Fibroblast of villous mesenchyme (primary cell): ENCODE measurements around the gene SRGAP2C. TPM values are rescaled to one million over a fixed set of nuclear protein-coding genes. Genes with fewer than 3 reads are reported as not detected.
"Not testable (repeated sequence)": the region's sequence is repeated elsewhere in the genome, so short reads cannot be mapped to it uniquely, and the experiment has no call there.

Experiments
- DNase-seq: peaks from one replicate; pipeline ENCODE4 v3.0.0-alpha.2; 2010; ENCODE audit warnings: low read depth
- H3K4me3 ChIP-seq: 2 replicates; pipeline ENCODE4 v1.5.1; 2011; ENCODE audit warnings: low read depth, mild to moderate bottlenecking, low read length
- CTCF ChIP-seq: IDR thresholded peaks from 2 replicates; pipeline ENCODE4 v1.5.1; 2012; ENCODE audit warnings: low read depth, mild to moderate bottlenecking, low read length; ENCODE audit not compliant: insufficient read depth
- total RNA-seq: library from RNA; depleted of rRNA; stranded (reverse); fragments of >200 nt; gene quantifications from 2 replicates; pipeline ENCODE4 v1.2.3, GENCODE V29; 2012

Gene SRGAP2C
- total RNA-seq, 1 donor: 15.1 TPM

GRCh38 chr1:121389895-121390560, 205.3 kb downstream of the SRGAP2C start:
- DNase-seq, H3K4me3 ChIP-seq: not testable (repeated sequence)

- not testable (repeated sequence) for DNase-seq, H3K4me3 ChIP-seq
These were observed 207.4 kb downstream of the SRGAP2C start for GRCh38 chr1:121392130-121392529.

GRCh38 chr1:121395718-121396201, 211.0 kb downstream of the SRGAP2C start:
- peak; percentile 16 for DNase-seq
- peak overlapping the region; percentile 63 for H3K4me3 ChIP-seq

GRCh38 chr1:121396335-121397081, 211.7 kb downstream of the SRGAP2C start:
- H3K4me3 ChIP-seq: peak overlapping the region; percentile 63
- peak; percentile 8 for DNase-seq

GRCh38 chr1:121397101-121397500, 212.3 kb downstream of the SRGAP2C start:
- not testable (repeated sequence) for DNase-seq
- H3K4me3 ChIP-seq: peak overlapping the region; percentile 63

- not testable (repeated sequence) for DNase-seq, H3K4me3 ChIP-seq
These were observed 214.4 kb downstream of the SRGAP2C start for GRCh38 chr1:121399193-121399592.

GRCh38 chr1:121400108-121400507, 215.3 kb downstream of the SRGAP2C start:
- not testable (repeated sequence) for H3K4me3 ChIP-seq, DNase-seq

GRCh38 chr1:121400541-121401310, 216.0 kb downstream of the SRGAP2C start:
- H3K4me3 ChIP-seq, DNase-seq: not testable (repeated sequence)

- H3K4me3 ChIP-seq, DNase-seq: not testable (repeated sequence)
These were observed 216.7 kb downstream of the SRGAP2C start for GRCh38 chr1:121401375-121401955.

GRCh38 chr1:121403254-121403653, 218.5 kb downstream of the SRGAP2C start:
- H3K4me3 ChIP-seq, DNase-seq: not testable (repeated sequence)

GRCh38 chr1:121408354-121408753, 223.6 kb downstream of the SRGAP2C start:
- TF ChIP-seq CTCF: no peak
- no peak overlapping the region for H3K4me3 ChIP-seq
- DNase-seq: no peak

- H3K4me3 ChIP-seq: no peak overlapping the region
- DNase-seq: peak; percentile 54
- no peak for TF ChIP-seq CTCF
These were observed 229.0 kb downstream of the SRGAP2C start for GRCh38 chr1:121413821-121414220.
